ENCODE data around the gene EXOC3L2.

- TF ChIP-seq CTCF (IDR thresholded peaks at IDR 0.05; ENCODE audit: insufficient read depth, low read length, poor library complexity, severe bottlenecking) (no peak), EZH2phosphoT487 (conservative IDR thresholded peaks at IDR 0.05; ENCODE audit: low read length) (no peak)
Observed at GRCh38 chr19:45258862-45259261, 13.7 kb upstream of the EXOC3L2 start.

Measured in SU-DHL-6 (cell line).